Endometrial microvascular endothelial cells (primary cell): Measurements from ENCODE around the gene SPDYE4. TPM values are rescaled to one million over a fixed set of nuclear protein-coding genes. Genes with fewer than 3 reads are reported as not detected.

ENCODE experiments used
- in situ Hi-C: cut with HindIII; loops from 2 replicates; pipeline ENCODE4 v1.10.0; 2017; ENCODE audit warnings: low sequenced_read_pairs, low pct_unique_long_range_greater_than_20kb; ENCODE audit errors: inconsistent ontology term
- total RNA-seq: library from RNA; depleted of rRNA; stranded (reverse); fragments of >200 nt; gene quantifications from one replicate; pipeline ENCODE4 v1.2.3, GENCODE V29; 2015; ENCODE audit errors: inconsistent ontology term

Gene SPDYE4
- total RNA-seq, 1 donor from 2014 or later, result not detected

DNA sequence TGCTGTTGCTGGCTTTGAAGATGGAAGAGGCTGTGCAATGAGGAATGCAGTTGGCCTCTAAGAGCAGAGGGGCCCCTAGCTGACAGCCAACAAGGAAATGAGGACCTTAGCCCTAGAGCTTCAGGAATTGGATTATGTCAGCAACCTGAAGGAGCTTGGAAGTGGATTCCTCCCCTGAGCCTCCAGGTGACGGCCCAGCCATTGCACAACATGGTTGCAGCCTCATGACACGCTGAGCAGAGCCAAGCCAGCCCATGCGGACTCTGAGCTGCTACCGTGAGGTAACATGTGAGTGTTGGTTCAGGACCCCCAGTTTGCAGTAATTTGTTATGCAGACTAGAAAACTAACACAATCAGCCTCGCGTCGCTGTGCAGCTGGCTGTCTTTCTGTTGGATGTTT is 33.9 kb downstream of the SPDYE4 start:
- in situ Hi-C loops, result no loop called here

DNA sequence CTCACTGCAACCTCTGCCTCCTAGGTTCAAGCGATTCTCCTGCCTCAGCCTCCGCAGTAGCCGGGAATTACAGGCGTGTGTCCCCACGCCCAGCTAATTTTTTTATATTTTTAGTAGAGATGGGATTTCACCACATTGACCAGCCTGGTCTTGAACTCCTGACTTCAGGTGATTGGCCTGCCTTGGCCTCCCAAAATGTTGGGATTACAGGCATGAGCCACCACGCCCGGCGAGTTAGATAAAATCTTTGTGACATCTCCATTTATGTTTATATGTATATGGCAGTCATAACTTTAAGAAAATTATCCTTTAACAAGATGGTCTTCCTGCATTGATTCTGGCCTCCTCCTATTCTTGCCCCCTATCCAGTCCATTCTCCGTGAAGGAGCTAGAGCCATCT is 37.8 kb downstream of the SPDYE4 start:
- in situ Hi-C loops, result no loop called here

DNA sequence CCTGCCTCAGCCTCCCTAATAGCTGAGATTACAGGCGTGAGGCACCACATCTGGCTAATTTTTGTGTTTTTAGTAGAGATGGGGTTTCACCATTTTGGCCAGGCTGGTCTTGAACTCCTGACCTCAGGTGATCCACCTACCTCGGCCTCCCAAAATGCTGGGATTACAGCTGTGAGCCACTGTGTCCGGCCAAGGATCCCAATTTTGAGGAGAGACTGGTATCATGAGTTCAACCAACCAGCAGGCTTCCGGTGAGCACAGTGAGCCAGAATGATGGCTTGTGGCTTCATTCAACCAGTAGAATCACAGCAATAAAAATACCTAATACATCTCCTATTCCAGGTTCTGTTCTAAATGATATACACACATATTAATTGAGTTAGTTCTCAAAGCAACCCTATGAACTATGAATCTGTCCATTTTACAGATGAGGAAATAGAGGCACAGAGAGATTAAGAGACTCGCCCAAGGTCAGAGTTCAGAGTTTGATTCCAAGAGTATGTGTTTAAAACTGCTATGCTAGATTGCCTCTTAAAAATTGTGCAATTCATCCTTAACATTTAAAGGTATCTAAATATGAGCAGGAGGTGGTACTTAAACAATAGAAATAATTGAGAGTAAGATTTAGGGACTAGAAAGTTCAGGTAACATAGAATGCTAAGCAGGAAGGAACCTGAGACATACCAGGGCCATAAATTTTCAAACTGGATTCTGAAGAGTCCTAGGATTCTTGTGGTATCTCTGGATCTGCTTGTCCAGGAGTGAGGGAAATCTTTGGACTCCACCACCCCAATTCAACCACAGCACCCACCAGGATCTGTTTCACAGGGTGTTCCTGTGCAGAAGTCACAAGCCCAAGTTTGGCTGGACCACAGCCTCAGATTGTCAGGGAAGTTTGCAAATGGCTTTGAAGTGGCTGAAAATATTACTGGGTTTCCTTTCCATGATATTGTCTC is 38.8 kb downstream of the SPDYE4 start:
- in situ Hi-C loops, result no loop called here

DNA sequence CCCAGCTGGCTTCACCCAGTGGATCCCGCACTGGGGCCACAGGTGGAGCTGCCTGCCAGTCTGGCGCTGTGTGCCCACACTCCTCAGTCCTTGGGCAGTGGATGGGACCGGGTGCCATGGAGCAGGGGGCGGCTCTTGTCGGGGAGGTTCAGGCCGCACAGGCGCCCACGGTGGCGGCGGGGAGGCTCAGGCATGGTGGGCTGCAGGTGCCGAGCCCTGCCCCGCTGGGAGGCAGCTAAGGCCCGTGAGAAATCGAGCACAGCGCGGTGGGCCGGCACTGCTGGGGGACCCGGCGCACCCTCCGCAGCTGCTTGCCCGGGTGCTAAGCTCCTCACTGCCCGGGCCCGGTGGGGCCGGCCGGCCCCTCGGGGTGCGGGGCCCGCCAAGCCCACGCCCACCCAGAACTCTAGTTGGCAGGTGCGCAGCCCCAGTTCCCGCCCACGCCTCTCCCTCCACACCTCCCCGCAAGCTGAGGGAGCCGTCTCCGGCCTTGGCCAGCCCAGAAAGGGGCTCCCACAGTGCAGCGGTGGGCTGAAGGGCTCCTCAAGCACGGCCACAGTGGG is 40.3 kb downstream of the SPDYE4 start:
- in situ Hi-C loops, result no loop called here

DNA sequence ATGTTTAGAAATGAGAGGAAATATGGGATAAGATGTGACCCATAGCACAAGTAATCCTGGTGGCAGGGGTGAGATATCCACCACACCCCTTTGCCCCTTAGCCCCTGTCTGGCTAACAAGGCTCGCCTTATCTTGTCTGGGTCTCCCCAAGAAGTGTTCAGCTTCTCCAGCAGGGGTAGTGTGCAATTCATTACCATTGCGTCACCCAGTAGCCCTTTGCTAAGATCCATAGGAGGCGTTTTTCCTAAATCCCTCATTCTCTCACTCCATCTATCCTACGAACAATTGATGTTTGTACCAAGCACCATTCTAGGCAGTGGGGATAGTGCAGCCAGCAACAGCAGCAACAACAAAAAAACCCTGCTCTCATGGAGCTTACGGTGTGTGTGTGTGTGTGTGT is 44.5 kb downstream of the SPDYE4 start:
- in situ Hi-C loops, result no loop called here

DNA sequence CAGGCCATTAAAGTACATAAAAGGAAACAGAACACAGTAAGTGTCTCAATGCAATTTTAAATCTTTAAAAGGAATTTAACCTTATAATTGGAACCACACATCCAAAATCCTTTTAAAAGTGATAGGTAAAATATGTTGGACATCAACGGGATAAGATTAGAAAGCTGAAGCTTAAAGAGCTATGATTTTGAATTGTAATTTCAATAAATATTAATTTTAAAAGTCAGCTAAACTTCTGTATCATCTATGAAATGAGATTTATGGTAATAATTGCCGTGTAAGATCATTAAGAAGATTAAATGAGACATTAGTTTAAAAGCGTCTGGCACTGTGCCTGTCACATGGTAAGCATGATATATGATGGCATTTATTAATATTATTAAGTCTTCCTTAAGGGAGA is 45.0 kb downstream of the SPDYE4 start:
- in situ Hi-C loops, result no loop called here

DNA sequence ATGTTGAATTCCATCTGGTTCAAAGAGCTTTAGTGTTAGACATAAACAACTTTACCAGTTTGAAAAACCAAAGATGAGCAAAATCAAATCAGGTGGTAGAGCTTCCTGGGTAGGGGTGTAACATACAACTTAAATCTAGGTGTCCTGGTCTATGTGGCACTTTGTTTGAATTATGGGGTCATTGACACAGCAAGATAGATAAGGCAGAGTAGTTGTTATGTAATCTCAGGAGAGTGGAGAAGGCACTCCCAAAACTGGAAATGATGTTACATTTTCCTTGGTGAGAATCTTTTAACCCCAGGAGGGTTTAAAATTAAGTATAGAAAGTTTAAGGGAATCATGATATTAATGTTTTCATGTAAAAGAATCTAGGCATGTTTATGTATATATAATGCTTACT is 45.6 kb downstream of the SPDYE4 start:
- in situ Hi-C loops, result no loop called here

DNA sequence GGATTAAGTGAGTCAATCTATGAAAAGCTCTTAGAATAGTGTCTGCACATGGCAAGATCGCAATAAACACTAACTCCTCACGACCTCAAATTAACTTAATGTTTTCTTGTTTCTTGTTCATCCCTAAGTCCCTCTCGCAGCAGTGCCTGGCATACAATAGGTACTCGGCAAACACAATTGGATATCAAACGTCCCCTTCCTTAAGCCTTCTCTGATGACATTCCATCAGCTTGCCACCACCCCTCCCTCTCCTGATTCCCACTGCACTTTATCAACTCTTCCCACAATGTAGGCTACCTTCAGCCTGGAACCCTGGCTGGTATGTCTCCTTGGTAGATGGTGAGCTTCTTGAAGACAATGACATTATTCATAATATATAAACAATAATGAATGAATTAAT is 47.1 kb downstream of the SPDYE4 start:
- in situ Hi-C loops, result no loop called here

DNA sequence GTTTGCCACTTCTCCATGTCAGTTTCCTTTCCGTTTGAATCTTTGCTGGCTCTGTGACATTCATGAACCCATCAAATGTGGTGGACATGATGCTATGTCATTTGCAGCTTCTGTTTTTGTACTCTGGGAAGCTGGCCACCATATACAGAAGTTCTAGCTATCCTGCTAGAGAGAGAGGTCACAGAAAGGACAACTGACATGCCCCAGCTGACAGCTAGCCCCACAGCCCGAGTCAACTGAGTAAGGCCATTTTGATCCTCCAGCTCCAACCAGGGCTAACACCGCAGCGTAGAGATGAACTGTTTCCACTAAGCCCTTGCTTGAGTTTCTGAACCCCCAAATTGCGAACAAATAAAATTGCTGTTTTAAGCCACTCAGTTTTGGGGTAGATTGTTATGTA is 47.5 kb downstream of the SPDYE4 start:
- in situ Hi-C loops, result no loop called here

DNA sequence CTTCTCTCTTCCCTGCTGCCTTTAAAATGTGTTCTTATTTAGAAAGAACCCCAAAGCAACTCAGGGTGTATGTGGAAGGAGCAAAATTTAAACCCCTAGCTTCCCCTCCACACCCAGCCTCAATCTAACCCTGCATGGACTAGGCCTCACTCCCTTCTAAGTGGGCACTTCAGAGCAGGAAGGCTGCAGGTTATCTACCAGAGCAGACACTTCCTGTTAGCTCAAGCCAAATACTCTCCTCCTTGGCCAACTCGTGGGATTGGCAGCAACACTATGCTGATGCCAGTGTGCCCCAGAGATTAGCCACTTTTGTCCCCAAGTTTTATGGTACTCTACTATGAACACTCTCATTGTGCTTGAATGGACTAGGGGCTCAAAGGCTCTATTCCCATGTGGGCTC is 49.3 kb downstream of the SPDYE4 start:
- in situ Hi-C loops, result no loop called here

DNA sequence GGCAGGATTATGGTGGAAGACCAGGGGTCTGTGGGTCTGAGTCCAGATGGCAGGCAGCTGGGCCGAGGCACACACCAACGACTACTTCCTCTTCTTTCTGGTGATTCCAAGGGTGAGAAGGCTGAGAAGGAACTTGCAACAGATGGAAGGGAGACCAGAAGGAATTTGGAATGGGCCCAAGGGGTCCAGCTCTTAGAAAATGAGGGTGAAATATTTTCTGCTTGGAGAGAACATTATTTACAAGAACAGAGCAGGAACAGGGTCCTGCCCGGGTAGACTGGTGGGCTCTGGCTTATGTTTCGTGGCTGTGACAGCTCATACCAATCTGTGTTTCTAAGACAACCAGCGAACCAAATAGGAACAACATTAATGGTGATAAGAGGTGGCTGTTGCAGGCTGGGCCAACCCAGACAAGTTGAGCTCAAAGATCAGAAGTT is 50.3 kb downstream of the SPDYE4 start:
- in situ Hi-C loops, result no loop called here

DNA sequence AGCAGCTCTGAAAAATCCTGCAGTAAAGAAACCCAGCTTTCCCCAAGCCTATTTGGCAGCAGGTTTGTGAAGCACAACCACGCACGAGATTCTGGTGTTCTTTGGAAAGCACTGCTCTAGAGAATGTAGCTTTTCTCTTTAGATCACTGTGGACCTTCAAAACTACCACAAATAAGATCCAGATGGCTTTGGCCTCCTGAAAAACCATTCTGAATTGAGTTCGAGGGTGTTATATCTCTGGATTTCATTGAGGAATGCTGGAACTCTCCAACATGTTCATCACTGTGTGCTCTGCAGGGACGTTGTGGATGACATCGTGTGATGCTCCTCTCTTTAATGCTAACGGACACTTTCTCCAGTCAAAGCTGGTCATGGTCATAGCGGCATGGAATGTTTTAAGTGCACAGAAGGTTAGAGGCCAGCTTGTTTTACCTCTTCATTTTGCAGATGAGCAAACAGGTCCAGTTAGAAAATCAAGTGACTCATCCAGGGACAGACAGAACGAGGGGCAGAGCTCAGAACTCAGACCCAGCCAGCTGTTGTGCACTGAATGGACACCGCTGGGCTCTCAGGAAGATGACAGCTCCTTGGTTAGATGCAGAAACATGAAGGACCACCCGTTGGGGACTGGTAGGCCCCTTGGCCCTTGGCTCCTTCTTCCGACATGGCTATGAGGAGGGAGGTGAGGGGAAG is 50.9 kb downstream of the SPDYE4 start:
- in situ Hi-C loops, result no loop called here

DNA sequence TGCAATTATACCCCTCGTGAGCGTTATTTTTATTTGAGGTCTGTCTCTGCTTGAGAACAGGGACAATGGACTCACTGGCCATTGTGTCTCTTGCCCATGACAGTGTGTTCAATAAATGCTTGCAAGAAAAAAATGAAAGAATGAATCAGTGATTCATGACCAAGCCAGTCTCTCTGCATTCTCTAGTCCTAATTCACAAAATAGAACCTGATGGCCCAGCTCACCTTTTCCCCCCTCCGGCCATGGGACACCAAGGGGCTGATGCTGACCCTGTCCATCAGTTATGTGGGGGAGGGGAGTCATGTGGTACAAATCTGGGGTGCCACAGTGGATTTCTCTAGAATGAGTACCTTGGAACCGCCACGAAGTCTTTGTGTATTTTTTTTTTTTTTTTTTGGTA is 51.9 kb downstream of the SPDYE4 start:
- in situ Hi-C loops, result no loop called here

DNA sequence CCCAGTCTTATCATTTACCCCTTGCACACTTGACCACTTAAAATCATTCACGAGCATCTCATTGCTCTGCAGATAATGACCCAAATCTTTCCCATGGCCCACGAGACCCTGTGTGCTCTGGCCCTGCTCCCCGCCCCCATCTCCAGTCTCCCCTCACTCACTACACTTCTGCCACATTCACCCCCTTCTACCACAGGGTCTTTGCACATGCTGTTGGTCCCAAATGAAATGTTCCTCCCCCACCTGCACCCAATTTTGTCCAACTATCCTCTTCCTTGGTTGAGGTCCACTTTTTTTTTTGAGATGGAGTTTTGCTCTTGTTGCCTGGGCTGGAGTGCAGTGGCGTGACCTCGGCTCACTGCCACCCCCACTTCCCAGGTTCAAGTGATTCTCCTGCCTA is 52.9 kb downstream of the SPDYE4 start:
- in situ Hi-C loops, result no loop called here

DNA sequence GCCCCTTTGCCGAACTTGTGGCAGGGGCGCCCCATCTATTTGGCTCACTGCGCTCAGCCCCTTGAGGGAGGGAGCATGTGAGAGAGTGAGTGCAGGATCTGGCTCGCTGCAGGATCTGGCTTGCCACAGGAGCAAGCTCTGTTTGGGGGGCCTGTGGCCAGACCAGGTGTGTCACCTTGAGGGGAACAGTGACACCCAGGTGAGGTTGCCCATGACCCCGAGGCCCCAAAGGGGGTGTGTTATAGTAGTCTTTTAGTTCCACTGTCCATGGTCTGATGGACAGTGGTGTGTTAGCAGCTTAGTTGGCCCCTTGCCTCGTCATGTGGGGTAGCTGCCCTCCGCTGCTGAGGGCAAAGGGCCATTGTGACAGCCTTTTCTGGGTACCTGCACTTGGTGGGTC is 55.3 kb downstream of the SPDYE4 start:
- in situ Hi-C loops, result no loop called here

DNA sequence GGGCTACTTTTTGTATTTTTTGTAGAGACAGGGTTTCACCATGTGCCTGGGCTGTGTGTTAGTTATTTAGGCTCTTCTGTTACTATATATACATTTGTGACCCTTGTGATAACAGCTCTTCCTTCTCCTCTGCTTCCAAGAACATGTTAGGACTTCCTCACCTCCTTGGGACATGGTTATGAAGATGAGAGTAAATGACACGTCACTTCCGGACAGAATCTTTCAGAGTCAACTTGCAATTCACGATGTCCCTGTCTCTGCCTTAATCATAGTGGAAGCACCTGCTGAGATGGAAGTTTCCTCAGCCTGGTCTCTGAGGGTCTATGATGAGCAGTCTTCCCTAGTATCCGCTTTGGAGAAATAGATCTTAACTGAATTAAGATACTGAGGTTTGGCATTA is 56.6 kb downstream of the SPDYE4 start:
- in situ Hi-C loops, result no loop called here

DNA sequence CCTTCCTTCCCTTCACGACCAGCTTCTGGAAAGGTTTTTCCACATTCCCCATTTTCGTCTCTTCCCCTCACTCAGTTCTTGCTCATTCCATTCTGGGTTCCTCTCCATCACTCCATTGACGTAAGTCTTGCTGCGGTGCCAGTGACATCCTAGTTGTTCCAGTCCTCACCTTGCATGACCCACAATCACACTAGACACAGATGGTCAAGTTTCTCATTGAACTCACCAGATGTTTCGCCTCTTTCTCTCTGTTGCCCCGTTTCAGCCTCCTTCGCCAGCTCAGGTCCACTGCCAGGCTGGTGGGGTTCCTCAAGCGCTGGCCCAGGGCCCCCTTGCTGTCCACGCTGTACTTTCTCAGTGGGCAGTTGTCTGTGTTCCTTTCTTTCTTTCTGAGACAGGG is 57.1 kb downstream of the SPDYE4 start:
- in situ Hi-C loops, result no loop called here
